Epithelial cell of esophagus (primary cell): ENCODE measurements around the gene SELENOO.

Source experiments
- DNase-seq: peaks from one replicate; pipeline ENCODE4 v3.0.0; 2010; ENCODE audit warnings: low read depth
- H3K4me3 ChIP-seq: 2 replicates; pipeline ENCODE4 v1.5.1; 2011; ENCODE audit warnings: mild to moderate bottlenecking, low read length, control low read depth
- TF ChIP-seq, protein P1 (sequence below): IDR thresholded peaks from 2 replicates; pipeline ENCODE4 v1.5.1; 2011; ENCODE audit warnings: low read depth, mild to moderate bottlenecking, low read length, control low read depth, inconsistent platforms; ENCODE audit not compliant: insufficient read depth; ENCODE audit errors: missing control alignments

SELENOO gene

GRCh38 chr22:50242406-50242949 lies 41.7 kb downstream of the SELENOO start:
- peak overlapping the region; percentile 94 for H3K4me3 ChIP-seq
- TF ChIP-seq, protein P1, sequence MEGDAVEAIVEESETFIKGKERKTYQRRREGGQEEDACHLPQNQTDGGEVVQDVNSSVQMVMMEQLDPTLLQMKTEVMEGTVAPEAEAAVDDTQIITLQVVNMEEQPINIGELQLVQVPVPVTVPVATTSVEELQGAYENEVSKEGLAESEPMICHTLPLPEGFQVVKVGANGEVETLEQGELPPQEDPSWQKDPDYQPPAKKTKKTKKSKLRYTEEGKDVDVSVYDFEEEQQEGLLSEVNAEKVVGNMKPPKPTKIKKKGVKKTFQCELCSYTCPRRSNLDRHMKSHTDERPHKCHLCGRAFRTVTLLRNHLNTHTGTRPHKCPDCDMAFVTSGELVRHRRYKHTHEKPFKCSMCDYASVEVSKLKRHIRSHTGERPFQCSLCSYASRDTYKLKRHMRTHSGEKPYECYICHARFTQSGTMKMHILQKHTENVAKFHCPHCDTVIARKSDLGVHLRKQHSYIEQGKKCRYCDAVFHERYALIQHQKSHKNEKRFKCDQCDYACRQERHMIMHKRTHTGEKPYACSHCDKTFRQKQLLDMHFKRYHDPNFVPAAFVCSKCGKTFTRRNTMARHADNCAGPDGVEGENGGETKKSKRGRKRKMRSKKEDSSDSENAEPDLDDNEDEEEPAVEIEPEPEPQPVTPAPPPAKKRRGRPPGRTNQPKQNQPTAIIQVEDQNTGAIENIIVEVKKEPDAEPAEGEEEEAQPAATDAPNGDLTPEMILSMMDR: no peak
- DNase-seq: no peak

DNA sequence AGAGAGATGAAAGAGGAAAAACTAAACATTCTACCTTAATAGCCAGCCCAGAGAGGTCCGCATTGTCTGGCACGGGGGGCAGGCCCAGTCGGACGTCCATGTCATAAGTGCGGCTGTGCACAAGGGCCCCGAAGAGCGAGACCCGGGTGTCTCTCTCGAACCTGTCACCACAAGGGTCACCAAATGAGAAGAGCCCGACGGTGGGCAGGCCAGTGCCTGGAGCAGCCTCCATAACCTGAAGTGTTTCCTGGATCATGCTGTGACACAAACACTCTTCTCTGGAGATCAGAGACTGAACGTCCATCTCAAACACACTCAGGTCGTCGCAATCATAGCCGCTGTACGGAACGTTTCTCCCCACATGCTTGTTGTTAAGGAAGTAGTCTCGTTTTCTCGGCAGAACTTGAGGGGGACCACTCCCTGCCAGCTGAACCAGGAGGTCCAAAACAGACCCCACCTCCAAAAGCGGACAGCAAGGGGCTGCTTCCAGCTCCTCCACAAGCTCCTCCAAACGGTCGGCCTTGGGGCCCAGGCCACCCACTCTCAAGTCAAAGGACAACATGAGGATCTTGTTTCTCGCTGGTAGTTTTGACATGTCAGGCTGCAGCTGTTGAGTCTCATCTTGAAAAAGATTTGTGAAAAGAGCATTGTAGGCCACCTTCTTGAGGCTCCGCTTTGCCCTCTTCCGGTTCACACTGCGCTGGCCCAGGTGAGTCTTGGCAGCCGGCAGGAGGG lies 43.0 kb downstream of the SELENOO start:
- peak overlapping the region; percentile 94 for H3K4me3 ChIP-seq
- TF ChIP-seq, protein P1: no peak
- peak; percentile 17 for DNase-seq

- TF ChIP-seq, protein P1: peak; percentile 26
- DNase-seq: peak; percentile 96
- peak within 1 kb of the TSS; percentile 94 for H3K4me3 ChIP-seq
These were observed 43.8 kb downstream of the SELENOO start, which contains the start of gene TUBGCP6 for GRCh38 chr22:50244420-50245213. Gene TUBGCP6, minus strand, starts transcription at chr22:50245023. Its CDS starts 564 bp downstream, at chr22:50244459.

DNA sequence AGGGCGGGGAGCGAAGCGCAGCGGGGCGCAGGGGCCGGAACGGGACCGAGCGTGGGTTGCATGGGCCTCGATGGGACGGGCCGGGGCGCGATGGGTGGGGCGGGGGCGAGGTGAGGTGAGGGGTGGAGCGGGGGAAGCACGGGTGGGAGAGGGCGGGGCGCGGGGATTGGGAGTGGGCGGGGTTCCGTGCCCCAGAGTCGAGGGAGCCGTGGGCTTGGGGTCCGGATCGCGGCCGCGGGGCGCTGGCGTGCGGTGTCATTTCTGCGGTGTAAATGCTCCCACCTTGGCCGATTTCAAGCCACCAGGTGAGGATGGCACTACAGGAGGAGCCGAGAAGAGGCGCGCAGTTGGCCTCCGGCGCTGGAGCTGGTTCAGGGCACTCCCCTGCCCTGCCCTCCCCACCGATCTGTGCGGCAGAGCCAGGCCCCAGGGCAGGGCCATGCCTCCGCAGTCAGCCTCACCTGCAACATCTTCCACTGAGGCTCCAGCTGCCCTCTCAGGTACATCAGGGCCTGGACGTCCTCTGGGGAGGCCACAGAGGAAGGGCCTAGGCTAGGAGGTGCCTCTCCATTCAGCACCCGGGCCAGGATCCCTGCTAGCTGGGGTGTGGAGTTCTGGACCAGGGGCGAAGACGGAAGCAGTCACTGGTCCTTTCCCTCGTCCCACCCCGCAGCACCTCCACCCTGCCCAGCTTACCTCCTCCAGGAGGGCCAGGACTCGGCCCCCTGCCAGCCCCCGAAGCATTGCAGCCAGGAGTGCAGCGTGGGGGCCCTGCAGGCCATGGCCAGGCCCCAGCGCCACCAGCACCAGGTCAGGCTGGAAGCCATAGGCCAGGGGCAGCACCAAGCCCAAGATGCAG lies 44.6 kb downstream of the SELENOO start:
- H3K4me3 ChIP-seq: peak overlapping the region; percentile 94
- DNase-seq: peak; percentile 48
- TF ChIP-seq, protein P1: no peak

GRCh38 chr22:50246242-50247175 lies 45.7 kb downstream of the SELENOO start:
- DNase-seq: peak; percentile 26
- H3K4me3 ChIP-seq: no peak overlapping the region
- TF ChIP-seq, protein P1: peak; percentile 32
